HG02938 (cell line): ENCODE results near the gene SFXN4.
"Not testable (repeated sequence)": the region's sequence is repeated elsewhere in the genome, so short reads cannot be mapped to it uniquely, and the experiment has no call there.

Experiments
- ATAC-seq: cut with Tn5 transposase; IDR thresholded peaks from one replicate; pipeline ENCODE4 v1.9.1; 2021; ENCODE audit warnings: mild to moderate bottlenecking, moderate library complexity; ENCODE audit not compliant: unreplicated experiment

Gene SFXN4

DNA sequence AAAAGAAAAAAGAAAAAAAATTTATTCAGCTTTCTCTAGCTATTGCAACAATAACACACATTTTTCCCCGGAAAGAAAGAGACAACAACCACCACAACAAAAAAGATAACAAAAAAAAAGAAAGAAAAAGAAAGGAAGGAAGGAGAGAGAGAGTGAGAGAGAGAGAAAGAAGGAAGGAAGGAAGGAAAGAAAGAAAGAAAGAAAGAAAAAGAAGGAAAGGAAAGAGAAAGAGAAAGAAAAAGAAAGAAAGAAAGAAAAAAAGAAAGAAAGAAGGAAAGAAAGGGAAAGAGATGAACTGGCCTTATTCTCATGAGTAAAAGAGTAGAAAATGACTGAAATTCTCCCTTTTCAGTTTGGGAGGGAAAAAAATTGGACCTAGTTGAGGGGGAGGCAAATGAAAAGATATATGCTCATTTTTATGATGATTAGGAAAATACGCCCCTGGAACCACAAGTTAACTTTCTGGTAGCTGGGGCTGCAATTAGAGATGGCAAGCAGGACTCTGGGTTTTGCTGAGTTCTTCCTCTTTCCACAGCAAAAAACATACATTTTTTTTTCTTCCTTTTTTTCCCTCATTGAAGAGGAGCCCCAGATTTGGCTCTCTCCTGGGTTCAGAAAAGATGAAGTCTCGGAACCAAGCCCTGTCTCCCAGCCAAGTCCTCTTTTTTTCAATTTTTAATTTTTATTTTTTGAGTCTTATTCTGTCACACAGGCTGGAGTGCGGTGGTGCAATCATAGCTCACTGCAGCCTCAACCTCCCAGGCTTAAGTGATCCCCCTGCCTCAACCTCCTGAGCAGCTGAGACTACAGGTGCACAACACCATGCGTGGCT lies 25.7 kb upstream of the SFXN4 start:
- no peak for ATAC-seq

GRCh38 chr10:119190353-119190752 lies 24.8 kb upstream of the SFXN4 start:
- ATAC-seq, result no peak

- no peak for ATAC-seq
Measured at GRCh38 chr10:119189811-119190282, 24.3 kb upstream of the SFXN4 start.

DNA sequence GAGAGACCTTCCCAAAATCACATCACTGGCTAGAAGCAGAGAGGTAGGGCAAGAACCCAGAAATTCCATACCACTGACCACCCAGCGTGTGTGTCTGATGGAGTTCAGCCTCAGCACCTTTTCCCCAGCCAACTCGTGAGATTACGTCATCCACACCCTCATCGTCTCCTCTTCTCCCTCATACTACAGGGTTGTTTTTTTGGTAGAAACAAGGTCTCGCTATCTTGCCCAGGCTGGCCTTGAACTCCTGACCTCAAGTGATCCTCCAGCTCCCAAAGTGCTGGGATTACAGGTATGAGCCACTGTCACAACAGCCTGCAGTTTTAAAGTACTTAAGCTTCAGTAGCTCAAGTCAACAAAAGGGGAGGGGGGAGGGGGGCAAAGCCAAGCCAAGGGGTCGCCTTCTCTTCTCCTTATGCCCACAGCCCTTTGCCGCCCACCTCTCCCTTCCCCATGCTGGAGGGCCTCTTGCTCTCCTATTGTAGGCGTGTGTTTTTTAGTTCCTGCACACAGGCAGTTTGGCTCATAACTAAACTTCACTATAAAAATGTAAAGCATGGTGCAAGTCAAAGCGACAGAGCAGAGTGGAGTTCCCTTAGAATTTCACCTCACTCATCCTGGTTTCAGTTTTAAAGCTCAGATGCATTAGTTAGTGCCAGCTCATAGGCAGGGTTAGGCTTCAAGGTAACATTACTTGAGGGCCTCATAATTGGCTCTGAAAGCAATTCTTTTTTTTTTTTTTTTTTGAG lies 18.3 kb upstream of the SFXN4 start:
- no peak for ATAC-seq

GRCh38 chr10:119180850-119181400 lies 15.4 kb upstream of the SFXN4 start:
- not testable (repeated sequence) for ATAC-seq

DNA sequence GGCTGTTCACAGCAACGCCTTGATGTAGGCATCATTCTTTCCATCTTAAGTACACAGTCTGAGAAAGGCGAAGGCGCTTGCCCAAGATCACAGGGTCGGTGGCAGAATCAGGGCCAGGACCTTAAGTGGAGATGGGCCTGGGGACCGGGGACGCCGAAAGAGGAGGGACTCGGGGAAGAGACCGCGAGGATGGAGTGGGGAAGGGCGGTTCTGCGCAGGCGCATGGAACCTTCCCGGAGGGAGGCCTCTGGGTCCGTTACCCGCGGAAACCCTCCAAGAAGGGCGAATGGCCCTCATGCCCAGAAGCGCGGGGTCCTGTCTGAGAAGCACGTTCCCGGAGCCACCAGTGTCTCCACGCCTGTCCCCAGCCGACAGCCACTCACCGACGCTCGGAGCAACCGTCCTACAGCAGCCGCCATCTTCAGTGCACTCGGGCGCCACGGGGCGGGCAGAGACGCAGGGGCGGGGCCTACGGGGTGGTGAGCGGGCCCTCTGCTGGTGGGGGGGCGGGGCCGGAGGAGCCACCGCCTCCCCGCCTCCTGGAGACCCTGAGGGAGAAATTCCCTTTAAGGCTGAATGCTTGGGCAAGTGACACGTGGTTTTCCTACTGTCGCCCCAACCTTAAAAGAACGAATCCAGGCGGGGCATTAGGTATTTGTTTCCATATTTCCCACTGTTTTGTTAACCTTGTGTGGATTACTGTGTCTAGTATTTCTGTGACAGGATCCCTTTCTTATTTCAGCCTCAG lies 13.0 kb upstream of the SFXN4 start, which contains the start of gene PRDX3:
TSS of gene PRDX3 (minus strand) at position 441 of the 748 bp plus-strand sequence. CDS start at position 419, 22 bp downstream.
- peak; percentile 90 for ATAC-seq

DNA sequence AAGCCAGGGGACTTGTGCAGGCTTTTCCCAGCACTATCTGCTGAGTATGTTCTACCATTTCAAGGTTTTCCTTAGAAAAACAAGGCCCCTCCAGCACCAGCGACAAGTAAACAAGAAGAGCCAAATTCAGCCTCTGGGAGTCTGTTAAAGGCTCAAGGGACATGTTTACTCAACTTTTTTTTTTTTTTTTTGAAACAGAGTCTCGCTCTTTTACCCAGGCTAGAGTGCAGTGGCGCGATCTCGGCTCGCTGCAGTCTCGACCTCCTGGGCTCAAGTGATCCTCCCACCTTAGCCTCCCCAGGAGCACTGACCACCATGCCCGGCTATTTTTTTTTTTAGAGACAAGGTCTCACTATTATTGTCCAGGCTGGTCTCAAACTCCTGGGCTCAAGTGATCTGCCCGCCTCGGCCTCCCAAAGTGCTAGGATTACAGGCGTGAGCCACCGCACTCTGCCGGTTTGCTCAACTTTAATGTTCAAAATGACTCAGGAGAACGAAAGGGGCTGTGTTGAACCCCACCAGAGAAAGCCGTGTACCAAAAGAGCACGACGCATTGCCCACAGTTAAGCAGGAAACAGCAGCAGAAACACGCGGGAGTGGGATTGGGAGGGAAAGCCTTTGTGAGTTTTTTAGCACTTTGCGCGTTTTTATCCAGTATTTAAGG lies 12.3 kb upstream of the SFXN4 start:
- peak; percentile 31 for ATAC-seq

DNA sequence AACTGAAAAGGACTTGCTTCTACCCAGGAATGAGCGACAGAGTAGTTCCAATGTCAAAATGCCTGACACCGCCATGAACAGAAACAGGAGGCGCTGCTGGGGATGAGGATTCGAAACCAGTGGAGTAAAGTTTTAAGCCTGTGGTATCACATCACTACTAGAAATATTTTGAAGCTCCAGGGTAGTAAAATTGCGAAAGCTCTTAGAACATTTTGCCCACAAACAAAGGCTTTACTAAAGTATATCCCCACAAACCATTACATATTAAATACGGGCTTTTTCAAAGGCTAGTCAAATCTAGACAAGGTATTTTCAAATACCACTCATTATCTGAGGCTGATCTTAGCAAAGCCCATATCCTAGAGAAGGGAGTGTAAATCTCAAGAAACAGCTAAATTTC lies 10.7 kb upstream of the SFXN4 start:
- no peak for ATAC-seq

GRCh38 chr10:119174109-119174508 lies 8.6 kb upstream of the SFXN4 start:
- no peak for ATAC-seq

- ATAC-seq, result no peak
Measured at GRCh38 chr10:119167041-119167440, 1.5 kb upstream of the SFXN4 start.

- ATAC-seq, result no peak
Measured at GRCh38 chr10:119166564-119166963, 1.1 kb upstream of the SFXN4 start.

DNA sequence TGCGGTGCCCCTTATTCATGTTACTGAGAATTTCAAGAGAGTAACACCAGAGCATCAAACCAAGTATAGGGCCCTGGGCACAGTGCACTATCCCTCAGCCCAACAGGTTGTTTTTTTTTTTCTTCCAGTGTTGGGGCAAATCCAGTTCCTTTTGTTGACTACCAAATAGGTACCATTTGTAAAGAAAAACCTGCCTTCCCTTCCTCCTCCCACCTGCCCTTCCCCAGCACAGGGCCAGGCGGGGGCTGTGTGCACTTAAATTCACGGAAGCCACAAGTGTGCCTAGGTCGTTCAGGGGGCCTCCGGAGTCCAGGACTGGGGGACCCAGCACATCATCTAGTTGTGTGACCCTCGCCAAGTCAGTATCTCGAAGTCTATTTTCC lies 595 bp upstream of the SFXN4 start:
- no peak for ATAC-seq

DNA sequence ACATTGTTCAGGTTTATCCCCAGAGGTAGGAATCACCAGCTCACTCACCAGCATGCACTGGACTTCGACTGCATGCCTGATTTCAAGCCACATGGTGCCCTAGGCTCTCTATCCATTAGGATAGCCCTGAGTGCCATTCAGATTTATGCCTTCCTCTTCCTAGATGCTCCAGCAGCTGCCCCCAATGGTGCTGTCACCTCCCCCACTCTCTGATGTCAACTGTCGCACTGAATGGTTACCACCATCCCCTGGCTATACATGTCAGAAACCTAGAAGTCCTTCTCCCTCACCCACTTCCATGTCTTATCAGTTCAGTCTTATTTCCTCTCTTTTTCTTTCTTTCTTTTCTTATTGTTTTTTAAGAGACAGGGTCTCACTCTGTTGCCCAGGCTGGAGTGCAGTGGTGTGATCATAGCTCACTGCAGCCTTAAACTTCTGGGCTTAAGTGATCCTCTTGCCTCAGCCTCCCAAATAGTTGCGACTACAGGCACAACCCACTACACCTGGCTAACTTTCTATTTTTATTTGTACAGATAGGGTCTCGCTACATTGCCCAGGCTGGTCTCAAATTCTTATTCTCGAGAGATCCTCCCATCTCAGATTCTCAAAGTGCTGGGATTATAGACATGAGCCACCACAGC lies 2.9 kb downstream of the SFXN4 start:
- no peak for ATAC-seq

GRCh38 chr10:119161680-119162451 lies 3.6 kb downstream of the SFXN4 start:
- ATAC-seq, result no peak

DNA sequence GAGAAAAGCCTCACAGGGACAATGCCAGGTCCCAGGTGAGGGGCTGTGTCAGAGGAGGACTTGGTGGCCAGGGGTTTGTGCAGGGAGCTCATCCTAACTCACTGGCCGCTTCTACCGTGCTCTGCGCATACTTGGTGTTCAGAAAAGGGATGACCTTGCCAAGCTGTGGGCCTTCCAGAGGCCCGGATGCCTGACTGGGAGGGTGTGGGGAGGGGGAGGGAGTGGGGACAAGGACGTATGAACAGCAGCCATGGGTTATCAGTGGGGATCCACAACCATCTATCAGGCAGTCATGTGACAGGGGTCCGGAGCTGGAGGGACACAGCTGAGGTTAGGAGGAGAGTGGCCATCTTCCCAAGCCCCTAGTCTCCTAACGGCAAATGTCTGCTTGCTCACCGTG lies 6.2 kb downstream of the SFXN4 start:
- no peak for ATAC-seq

GRCh38 chr10:119153661-119154060 lies 11.9 kb downstream of the SFXN4 start:
- ATAC-seq, result no peak

DNA sequence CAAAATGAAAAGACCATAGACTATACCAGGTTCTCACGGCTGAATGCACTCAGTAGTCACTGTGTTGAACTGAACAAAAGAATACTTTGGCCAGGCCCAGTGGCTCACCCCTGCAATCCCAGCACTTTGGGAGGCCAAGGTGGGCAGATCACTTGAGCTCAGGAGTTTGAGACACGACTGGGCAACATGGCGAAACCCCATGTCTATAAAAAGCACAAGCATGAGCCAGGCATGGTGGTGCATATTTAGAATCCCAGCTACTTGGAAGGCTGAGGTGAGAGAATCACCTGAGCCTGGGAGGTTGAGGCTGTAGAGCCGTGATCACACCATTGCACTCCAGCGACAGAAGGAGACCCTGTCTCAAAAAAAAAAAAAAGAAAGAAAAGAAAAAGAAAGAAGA lies 12.5 kb downstream of the SFXN4 start:
- no peak for ATAC-seq

DNA sequence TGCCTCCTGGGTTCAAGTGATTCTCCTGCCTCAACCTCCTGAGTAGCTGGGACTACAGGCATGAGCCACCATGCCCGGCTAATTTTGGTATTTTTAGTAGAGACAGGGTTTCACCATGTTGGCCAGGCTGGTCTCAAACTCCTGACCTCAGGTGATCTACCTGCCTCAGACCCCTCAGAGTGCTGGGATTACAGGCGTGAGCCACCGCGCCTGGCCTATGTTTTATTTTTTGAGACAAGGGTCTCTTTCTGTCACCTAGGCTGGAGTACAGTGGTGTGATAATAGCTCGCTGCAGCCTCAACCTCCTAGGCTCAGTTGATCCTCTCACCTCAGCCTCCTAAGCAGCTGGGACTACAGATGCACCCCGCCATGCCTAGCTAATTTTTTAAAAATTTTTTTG lies 13.9 kb downstream of the SFXN4 start:
- not testable (repeated sequence) for ATAC-seq

DNA sequence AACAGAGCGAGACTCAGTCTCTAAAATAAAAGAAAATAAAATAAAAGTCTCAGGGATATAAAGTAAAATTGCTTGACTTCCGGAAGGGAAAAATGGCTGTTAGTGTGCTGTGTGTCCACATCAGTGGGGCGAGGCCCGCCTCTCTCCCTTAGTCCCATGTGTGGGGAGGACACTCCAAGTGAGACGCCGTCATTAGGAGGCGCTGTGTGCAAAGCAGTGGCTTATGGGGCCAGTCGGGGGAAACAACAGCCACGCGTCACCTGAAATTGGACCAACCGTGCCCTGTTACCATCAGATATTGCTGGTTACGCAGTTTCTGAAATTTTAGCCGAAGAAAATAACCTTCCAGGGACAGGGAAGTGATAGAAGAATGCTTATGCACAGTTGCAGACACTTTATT lies 15.8 kb downstream of the SFXN4 start:
- ATAC-seq, result no peak
